HG03378 (cell line): ENCODE data around the gene RASGRP2.

ENCODE experiments used
- ATAC-seq: cut with Tn5 transposase; IDR thresholded peaks from one replicate; pipeline ENCODE4 v1.9.1; 2021; ENCODE audit warnings: mild to moderate bottlenecking, moderate library complexity; ENCODE audit not compliant: unreplicated experiment

The RASGRP2 gene

DNA sequence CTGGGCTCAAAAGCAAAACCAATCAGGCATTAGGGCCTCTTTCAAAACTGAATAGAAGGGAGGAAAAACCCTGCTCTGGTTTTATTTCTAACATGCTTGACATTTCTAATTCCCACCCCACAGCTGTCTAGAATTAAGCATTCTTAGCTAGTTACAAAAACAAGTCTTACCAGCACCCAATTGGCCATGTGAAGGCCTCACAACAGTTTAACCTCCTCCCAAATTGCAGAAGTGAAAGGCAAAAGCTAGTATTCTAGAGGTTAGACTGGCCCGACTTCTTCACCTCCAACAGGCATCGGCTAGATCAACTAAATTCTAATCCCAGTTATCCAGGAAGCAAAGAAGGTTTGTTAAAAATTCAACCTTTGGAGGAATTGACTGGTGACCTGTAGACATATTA lies 27.9 kb upstream of the RASGRP2 start:
- ATAC-seq: no peak

DNA sequence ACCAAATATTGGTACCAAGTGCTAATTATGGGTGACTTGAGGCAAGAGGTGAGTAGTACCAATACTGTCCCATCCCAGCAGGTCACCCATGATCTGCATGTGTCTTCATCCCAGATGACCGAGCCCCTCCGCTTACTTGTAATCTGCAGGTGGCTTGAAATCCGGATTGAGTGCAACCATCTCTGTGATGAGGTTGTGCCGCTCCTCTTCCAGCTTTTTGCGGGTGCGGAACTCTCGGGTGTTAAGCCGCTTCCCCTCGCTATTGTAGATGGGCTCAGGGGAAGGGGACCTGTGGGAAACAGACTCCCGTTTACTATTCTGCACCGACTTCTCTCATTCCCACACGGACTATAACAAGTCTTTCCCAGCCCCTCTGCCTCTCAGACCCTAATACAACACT lies 26.2 kb upstream of the RASGRP2 start:
- no peak for ATAC-seq

DNA sequence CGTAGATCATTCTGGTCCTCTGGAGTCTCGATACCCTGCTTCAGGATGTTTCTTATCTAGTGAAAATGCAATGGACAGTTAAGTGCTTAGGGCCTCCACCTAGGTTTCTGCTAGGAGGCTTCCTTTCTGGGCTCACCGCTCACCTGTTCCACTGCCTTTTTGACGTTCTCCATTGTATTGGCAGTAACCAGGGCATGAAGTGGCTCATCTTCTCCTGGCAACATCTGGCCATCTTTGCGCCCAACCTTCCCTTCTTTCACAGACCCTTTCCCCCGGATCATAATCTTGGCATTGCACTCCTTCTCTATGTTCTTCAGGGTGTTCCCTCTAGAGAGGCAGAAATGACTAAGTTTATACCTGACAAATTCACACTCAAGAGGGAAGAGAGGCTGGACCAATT lies 25.3 kb upstream of the RASGRP2 start:
- no peak for ATAC-seq

DNA sequence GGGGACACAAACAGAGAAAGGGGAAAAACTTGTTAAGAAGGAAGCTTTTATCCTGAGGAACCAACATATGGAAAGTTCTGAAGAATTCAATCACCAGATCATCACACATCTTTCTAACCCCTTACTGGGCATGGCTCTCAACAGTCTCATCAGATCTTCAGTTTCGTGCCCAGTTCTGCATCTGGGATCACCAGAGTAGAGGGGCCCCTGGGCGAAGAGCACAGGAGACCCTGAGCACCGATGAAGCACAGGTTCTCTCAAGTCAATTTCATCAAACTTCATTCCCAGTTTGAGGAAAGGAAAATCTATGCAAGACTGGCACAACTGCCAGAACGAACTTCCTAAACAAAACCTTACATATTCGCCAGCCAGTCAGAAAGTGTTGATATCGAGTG lies 24.4 kb upstream of the RASGRP2 start:
- no peak for ATAC-seq

DNA sequence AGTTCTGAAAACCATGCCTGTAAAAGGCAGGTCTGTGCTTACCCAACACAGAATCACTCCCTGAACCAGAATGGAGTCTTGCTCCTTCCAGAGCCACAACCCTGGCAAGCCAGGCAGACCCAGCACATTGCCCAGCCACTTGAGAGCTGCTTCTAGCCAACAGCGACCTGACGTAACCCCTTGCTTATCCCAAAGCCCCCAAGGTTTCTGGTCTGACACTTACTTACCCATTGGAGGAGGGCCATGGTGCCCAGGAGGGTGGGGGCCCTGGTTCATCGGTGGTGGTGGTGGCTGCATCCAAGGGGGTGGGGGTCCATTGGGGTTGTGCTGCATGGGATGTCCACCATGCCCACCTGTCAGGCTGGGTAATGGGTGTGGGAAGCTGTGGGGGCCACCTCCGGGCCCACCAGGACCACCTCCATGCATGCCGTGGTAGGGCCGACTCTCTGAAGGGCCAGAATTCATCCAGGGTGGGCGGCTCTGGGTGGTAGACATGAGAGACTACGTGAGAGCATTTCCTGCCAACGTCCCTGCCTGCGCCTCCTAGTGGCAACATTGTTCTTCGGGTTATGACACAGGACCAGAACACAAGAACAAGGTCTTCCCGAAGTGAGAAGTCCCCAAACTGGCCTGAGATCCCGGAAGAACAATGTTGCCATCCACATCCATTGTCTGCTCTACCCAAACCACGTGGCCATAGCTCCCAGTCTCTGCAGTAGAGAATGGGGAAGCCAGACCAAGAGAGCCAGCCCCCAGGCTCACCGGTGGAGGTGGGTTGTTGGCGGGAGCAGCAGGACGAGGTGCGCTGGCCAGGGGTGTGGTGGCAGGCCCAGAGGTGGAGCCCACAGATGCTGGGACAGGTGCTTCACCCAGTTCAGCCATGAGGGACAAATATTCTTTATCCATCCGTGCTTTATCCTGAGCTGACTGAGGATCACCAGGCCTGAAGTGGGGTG lies 23.7 kb upstream of the RASGRP2 start:
- no peak for ATAC-seq

DNA sequence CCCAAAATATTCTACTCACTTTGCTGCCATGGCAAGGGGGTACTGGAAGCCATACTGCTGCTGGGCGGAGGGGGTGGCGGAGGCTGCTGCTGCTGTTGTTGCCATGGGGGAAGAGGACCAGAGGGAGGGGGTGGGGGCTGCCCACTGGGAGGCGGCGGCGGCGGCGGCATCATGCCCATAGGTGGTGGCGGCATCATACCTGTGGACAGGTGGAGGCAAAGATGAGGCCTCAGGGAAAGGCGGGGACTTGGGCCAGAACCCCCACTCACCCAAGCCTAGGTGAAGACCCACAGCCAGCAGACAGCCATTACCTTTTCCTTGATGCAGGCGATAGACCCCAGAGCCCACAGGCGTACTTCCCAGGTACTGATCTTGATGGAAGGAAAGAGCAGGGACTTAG lies 22.9 kb upstream of the RASGRP2 start:
- ATAC-seq: no peak

DNA sequence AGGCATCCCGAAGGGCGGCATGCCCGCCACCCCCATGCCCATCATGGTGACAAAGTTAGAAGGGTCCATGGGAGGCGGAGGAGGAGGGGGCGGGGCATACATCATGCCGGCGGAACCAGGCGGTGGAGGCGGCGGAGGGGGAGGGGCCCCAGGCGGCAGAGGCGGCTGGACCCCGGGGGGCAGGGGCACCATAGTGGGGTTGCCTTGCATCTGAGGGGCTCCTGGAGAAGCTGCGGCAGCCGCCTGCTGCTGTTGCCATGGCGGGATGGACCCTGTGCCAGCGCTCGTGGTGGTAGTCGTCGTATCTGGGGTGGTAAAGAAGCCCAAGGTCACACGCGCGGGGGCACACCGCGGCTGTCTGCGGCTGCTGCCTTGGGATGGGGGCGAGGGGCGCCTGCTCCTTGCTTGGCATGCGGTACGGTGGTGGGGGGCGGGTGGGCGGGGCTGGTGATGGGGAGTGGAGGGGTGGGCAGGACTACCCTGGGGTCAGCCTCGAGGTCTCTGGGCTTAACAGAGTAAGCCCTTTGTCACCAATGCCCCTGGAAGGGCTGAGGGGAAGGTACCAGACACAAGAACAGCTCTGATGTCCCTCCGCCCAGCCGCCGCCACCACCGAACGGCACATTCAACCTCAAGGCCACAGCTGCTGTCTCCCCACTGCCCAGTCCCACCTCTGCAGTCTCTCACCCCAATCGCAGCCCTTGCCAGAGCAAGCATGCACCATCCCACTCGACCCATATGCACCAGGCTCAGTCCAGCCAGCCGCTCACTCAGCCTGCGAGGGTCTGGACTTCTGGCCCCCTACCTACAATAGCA lies 22.1 kb upstream of the RASGRP2 start:
- no peak for ATAC-seq

DNA sequence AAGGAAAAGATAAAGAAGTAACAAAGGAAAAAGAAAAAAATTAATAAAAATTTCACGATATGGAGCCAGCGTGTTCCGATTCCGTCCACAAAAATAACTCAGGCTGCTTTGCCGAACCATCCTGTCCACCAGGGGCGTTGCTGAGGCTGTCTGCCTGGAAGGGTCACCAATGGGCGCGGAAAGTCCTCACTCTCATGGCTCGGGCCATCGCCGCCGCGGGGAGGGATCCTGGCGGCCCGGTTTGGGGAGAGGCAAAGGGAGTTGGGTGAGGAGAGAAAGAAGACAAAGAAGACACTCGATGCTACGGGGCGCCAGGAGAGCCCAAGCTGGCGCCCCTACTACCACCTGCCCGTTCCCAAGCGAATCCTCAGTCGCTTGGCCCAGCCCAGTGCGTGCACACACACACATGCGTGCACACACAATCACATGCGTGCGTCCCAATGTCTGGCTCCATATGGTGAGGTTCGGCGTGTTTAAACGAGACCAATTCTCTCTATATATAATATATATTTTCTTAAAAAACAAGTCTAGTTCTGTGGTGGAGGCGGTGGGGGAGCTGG lies 21.4 kb upstream of the RASGRP2 start:
- ATAC-seq: no peak

DNA sequence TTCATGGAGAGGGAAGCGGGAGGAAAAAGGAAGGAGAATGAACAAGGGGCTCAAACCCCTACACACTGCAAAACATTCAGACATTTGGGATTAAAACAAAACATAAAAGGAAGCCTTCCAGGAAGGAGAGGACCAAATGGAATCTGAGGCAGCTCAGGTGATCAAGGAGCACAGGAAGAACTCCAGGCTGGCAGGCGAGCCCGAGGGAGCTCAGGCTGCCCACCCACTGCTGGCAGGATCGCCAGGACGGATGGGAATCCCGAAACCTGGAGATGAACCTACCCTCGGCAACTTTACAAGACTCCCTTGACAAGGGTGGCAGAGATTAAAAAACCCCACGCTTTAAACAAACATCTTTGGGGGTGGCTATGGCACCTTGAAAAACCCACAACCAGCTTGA lies 20.8 kb upstream of the RASGRP2 start:
- no peak for ATAC-seq

DNA sequence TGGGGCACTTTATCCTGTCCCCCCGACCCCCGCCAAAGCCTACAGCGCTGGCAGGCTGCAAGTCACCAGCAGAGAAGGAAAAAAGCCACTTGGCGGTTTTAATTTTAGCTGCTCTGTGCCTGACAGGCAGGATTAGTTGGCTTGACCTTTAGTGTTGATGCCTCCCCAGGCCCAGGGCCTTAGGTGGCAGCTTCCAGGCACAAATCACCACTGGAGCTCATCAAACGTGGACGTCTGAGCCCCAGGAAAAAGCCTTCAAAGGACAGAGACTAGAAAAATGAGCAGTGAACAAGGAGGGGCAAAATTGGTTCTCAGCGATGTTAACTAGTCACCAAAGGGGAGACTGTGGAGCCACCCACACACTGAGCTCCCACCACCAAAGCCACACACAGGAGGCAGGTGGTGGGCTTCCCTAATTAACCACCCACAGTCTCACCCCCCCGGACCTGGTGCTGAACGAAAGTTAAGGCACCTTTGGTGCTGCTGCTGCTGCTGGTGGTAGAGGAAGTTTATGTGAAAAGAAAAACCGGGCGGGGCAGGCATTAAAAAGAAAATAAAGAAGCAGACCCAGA lies 20.2 kb upstream of the RASGRP2 start:
- no peak for ATAC-seq

DNA sequence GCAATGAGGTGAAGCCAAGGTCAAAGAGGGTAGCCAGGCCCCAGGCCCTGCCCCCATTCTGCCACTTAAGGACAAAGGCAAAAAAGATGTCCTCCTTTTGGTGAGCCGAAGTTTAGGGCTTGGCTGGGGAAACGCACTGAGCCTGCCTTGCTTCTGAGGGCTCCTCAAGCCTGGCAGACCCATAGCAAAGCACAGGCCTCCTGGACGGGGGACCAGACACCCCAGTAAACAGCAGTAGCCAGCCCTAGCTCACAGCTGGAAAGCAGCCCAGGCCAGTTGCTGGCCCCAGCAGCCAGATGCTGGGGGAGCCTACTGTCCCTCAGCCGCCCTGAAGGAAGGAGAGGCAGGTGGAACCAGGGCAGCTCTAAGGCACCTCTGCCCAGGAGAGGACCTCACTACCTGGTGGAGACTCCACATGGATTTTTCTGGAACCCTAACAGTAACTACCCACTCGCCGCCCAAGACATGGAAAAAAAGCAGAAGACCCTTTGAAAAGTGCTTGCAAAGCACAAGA lies 19.6 kb upstream of the RASGRP2 start:
- no peak for ATAC-seq

DNA sequence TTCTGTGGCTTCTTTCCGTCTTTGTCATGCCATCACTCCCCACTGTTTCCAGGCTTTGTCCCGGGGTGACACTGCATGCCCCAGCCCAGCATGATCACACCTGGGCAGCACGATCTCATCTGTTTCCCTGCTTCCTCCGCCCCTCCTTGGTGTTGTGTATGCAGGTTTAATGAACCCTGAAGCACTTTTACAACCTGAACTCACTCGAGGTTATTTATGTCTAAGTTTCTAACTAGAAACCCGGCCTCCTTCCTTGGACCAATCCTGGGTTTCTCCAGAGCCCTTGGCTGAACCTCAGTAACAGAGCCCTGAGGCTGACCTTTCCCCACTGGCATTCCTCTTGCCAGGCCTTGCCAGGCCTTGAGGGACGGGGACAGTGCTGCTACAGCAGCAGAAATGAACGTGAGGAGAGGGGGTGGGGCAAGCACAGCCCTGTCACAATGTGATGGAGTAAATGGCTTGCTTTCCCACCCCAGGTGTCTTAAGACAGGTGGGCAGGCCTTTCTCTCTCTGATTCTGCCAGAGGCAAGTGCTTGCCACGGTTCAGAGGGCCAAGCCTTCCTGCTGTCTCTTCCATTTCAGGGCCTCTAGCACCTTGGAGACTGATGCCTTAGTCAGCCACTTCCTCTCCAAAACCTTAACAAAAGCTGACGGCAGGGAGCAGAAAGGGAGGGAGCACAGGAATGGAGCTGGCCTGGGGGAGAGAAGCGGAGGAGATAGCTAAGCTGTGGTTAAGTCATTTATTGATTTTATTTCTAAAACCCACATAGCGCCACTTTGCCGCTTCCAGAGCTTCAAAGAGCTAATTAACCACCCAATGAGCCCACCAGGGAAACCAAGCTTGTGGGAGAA lies 19.0 kb upstream of the RASGRP2 start:
- ATAC-seq: no peak

DNA sequence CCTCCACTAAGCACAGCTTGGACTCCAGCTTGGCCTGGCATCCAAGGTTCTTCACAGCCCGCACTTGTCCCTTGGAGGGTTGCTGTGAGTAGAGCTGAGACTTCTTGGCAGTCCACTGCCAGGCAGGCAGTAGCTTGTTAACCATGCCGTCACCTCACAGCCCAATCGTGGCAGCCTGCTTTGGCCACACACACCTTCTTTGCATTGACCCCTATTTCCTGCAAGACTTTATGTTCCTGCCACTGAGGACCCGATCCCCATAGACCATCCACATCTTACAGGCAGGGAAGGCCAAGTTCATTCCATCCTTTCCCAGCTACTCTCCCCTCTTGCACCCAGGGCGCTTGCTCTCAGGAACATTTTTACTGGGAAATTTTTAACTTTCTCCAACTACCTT lies 18.3 kb upstream of the RASGRP2 start:
- no peak for ATAC-seq

DNA sequence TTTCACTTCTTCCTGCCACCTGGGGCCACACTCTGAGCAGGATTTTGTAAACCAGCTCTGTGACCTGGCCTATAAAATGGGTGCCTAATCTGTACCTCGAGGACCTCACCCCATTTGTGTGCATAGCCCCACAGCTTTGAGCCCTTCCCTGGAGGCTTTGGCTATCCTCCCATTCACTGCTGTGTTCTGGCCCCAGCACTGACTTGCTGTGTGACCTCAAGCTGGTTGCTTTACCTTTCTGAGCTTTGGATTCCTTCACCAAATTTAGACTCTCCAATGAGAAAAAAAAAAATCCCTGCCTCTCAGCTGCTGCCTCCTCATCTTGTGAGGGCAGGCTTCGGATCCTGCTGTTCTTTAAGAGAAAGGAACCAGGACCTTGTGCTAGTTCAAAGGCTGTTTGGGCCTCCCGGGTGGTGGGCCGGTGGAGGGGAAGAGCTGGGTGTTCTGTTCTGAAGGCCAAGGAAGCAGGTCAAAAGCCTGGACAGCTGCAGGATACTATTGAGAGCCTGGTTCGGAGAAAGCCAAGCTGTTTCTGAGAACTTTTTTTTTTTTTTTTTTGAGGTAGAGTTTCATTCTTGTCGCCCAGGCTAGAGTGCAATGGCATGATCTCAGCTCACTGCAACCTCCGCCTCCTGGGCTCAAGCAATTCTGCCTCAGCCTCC lies 16.9 kb upstream of the RASGRP2 start:
- no peak for ATAC-seq

DNA sequence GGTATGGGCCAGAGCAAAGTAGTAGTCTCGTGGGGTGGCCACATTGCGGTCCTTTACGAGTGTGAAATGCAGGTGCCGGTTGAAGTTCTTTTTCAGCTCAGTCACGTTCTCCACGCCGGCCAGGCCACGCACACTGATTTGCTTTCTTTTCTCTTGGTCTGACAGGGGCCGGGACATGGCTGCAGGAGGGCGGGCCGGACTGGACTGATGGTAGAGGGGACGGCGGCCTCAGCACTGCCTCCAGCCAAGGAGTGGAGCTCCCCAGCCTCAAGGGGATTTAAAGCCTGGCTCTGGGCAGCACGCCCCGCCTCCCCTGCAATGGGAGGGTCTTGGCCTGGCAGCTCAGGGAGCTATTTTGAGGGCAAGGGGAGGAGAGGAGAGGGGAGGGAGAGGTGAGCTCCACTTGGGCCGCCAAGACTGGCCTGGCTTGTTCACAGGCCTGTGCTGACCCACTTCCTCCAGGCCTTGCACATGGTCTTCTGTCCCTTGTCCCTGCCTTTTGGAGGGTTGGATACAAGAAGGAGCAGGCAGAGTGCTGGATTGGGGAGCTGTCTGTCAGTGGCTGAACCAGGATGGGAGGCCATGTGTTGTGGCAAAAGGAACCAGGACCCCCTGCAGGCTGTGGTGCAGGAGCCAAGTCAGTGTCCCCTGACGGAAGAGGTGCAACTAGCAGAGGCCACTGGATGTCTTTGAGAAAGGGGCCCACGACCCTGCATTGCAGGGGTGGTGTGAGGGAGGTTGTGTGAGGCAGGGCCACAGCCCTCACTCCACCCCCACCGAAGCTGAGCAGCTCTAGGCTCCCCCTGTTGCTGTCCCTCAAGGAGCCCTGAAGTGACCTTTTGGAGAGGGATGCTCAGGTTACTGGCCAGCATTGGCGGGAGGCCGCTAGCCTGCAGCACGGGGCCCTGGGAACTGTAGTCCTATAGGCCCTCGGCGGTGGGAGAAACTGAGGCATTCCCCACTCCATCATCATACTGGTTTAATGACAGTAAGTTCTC lies 16.1 kb upstream of the RASGRP2 start, which contains the start of gene PYGM:
Gene PYGM, minus strand, starts transcription at position 253 of the 998 bp plus-strand sequence. Its CDS starts 76 bp downstream, at position 177.
- no peak for ATAC-seq

DNA sequence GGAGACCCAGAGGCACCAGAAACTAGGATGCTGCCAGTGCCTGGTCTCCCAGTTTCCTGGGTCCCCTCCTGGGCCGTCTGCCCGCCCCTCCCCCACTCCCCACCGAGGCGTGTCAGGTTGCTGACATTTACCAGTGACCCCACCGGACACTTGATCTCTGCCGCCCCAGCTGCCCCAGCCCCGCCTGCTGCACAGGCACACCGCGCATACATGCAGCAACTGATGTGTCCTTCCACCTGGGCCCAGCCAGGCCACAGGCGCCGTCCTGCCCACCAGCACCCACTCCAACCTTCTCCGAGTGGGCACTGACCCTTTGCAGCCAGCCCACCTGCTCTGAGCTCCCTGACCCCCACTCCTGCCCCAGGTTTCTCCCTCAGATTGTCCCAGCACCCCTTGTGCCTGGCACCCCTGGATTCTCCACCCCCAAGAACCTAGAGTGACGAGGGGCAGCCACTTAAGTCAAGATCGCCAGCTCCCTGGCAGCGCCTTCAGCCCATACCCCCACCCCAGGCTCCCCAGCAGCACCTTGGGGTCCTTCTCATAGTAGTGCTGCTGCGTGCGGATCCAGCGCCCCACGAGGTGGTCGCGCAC lies 15.3 kb upstream of the RASGRP2 start:
- no peak for ATAC-seq

DNA sequence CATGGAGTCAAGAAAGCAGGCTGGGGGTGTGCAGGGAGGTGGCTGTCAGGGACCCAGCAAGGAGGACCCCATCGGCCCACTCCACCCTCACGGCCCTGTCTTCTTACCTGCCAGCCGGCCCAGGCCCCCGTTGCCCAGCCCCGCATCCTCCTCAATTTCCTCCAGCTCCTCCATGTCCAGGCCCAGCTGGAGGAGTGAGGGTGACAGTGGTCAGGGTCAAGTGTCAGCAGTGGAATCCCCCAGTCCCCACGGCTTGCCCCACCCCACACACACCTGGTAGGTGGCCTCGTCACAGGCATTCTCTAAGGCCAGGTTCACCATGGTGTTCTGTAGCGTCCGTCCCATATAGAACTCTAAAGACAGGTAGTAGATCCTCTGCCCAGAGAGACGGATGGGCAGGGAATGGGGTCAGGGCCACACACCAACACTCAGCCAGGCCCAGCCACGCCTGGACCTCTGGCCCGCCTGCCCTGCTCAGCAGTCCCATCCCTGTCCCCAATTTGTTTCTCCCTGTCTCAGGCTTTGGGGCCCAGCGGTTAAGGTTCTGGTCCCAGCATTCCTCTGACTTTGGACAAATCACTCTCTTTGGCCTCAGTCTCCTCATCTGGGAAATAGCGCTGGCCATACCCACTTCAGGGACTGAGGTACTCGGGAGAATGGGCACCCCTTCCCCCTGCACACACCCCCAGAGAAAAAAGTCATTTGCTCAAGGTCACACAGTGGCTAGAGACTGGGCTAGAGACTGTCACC lies 14.6 kb upstream of the RASGRP2 start:
- no peak for ATAC-seq
